ENCODE measurements around the gene NOS1AP. TPM values are rescaled to one million over a fixed set of nuclear protein-coding genes. Genes with fewer than 3 reads are reported as not detected.

The NOS1AP gene
- total and polyA plus RNA-seq, 2 experiments from 2014 or later, result 4.9 to 6.6 TPM

- no peak for TF ChIP-seq CTCF (IDR thresholded peaks at IDR 0.05; ENCODE audit: low read depth, low read length)
- DNase-seq (ENCODE audit: low read depth in 1 of 2, low spot score in 1 of 2), result no peak
- H3K36me3 ChIP-seq, result no peaks in the 10 kb centered on the region
- no peaks in the 10 kb centered on the region for H3K9me3 ChIP-seq (ENCODE audit: low read depth)
- no peak overlapping the region for H3K27ac ChIP-seq
- H3K4me1 ChIP-seq (ENCODE audit: low read depth), result peaks cover 6% of the 10 kb centered on the region
- H3K4me3 ChIP-seq, result no peak overlapping the region
- no peaks in the 10 kb centered on the region for H3K27me3 ChIP-seq
Observed at GRCh38 chr1:162358928-162359327, 289.4 kb downstream of the NOS1AP start.

- TF ChIP-seq CTCF (IDR thresholded peaks at IDR 0.05; ENCODE audit: low read depth, low read length), result no peak
- no peak overlapping the region for H3K4me3 ChIP-seq
- H3K27me3 ChIP-seq, result no peaks in the 10 kb centered on the region
- no peak overlapping the region for H3K27ac ChIP-seq
- no peaks in the 10 kb centered on the region for H3K36me3 ChIP-seq
- no peak for DNase-seq (ENCODE audit: low read depth in 1 of 2, low spot score in 1 of 2)
- peaks cover 10% of the 10 kb centered on the region for H3K4me1 ChIP-seq (ENCODE audit: low read depth)
- H3K9me3 ChIP-seq (ENCODE audit: low read depth), result no peaks in the 10 kb centered on the region
Observed at GRCh38 chr1:162359523-162360236, 290.2 kb downstream of the NOS1AP start.

GRCh38 chr1:162360237-162360873, 290.9 kb downstream of the NOS1AP start:
- Histone ChIP-seq H3K27me3 (no peaks in the 10 kb centered on the region), H3K36me3 (peaks cover under 1% of the 10 kb centered on the region), H3K27ac (no peak overlapping the region), H3K4me3 (no peak overlapping the region), H3K9me3 (ENCODE audit: low read depth) (no peaks in the 10 kb centered on the region), H3K4me1 (ENCODE audit: low read depth) (peaks cover 10% of the 10 kb centered on the region)
- TF ChIP-seq CTCF (IDR thresholded peaks at IDR 0.05; ENCODE audit: low read depth, low read length), result no peak
- no peak for DNase-seq (ENCODE audit: low read depth in 1 of 2, low spot score in 1 of 2)

GRCh38 chr1:162360874-162361260, 291.4 kb downstream of the NOS1AP start:
- Histone ChIP-seq H3K9me3 (ENCODE audit: low read depth) (no peaks in the 10 kb centered on the region), H3K27ac (no peak overlapping the region), H3K27me3 (no peaks in the 10 kb centered on the region), H3K4me3 (no peak overlapping the region), H3K36me3 (peaks cover 4% of the 10 kb centered on the region), H3K4me1 (ENCODE audit: low read depth) (peaks cover 9% of the 10 kb centered on the region)
- no peak for TF ChIP-seq CTCF (IDR thresholded peaks at IDR 0.05; ENCODE audit: low read depth, low read length)
- no peak for DNase-seq (ENCODE audit: low read depth in 1 of 2, low spot score in 1 of 2)

GRCh38 chr1:162361349-162361748, 291.9 kb downstream of the NOS1AP start:
- no peak overlapping the region for H3K4me3 ChIP-seq
- no peaks in the 10 kb centered on the region for H3K27me3 ChIP-seq
- peaks cover 4% of the 10 kb centered on the region for H3K4me1 ChIP-seq (ENCODE audit: low read depth)
- peaks cover 4% of the 10 kb centered on the region for H3K36me3 ChIP-seq
- TF ChIP-seq CTCF (IDR thresholded peaks at IDR 0.05; ENCODE audit: low read depth, low read length), result no peak
- no peaks in the 10 kb centered on the region for H3K9me3 ChIP-seq (ENCODE audit: low read depth)
- no peak overlapping the region for H3K27ac ChIP-seq
- DNase-seq (ENCODE audit: low read depth in 1 of 2, low spot score in 1 of 2), result no peak
